Ishikawa (cell line): ENCODE measurements around the gene PRX.

Source experiments
- CEBPB ChIP-seq: IDR thresholded peaks from 2 replicates; pipeline ENCODE4 v1.6.1; 2012
- CREB1 ChIP-seq: IDR thresholded peaks from 2 replicates; pipeline ENCODE4 v1.6.1; 2012; ENCODE audit warnings: low read depth
- EGR1 ChIP-seq: IDR thresholded peaks from 2 replicates; pipeline ENCODE4 v1.6.1; 2012
- EP300 ChIP-seq: IDR thresholded peaks from 2 replicates; pipeline ENCODE4 v1.6.1; 2012; ENCODE audit warnings: borderline replicate concordance
- FOXM1 ChIP-seq: IDR thresholded peaks from 2 replicates; pipeline ENCODE4 v1.6.1; 2012; ENCODE audit warnings: low read depth, borderline replicate concordance
- MAX ChIP-seq: IDR thresholded peaks from 2 replicates; pipeline ENCODE4 v1.6.1; 2012
- NFIC ChIP-seq: IDR thresholded peaks from 2 replicates; pipeline ENCODE4 v1.6.1; 2012
- RAD21 ChIP-seq: IDR thresholded peaks from 2 replicates; pipeline ENCODE4 v1.6.1; 2012; ENCODE audit warnings: low read depth
- REST ChIP-seq: IDR thresholded peaks from 2 replicates; pipeline ENCODE4 v1.6.1; 2012; ENCODE audit warnings: low read depth, mild to moderate bottlenecking
- TAF1 ChIP-seq: IDR thresholded peaks from 2 replicates; pipeline ENCODE4 v1.6.1; 2012; ENCODE audit warnings: low read depth, mild to moderate bottlenecking
- TCF12 ChIP-seq: IDR thresholded peaks from 2 replicates; pipeline ENCODE4 v1.6.1; 2012; ENCODE audit warnings: low read depth
- TEAD4 ChIP-seq: IDR thresholded peaks from 2 replicates; pipeline ENCODE4 v1.6.1; 2012
- USF1 ChIP-seq: IDR thresholded peaks from 2 replicates; pipeline ENCODE4 v1.6.1; 2012
- YY1 ChIP-seq: IDR thresholded peaks from 2 replicates; pipeline ENCODE4 v1.6.1; 2012; ENCODE audit warnings: low read depth
- ZBTB7A ChIP-seq: IDR thresholded peaks from 2 replicates; pipeline ENCODE4 v1.6.1; 2012; ENCODE audit warnings: low read depth

Gene PRX

GRCh38 chr19:40344422-40344821 is 68.8 kb downstream of the PRX start:
- TF ChIP-seq CREB1 (no peak), ZBTB7A (no peak), CEBPB (no peak), TAF1 (no peak), TEAD4 (no peak), TCF12 (no peak), EP300 (no peak), NFIC (no peak), EGR1 (no peak), RAD21 (no peak), MAX (no peak), REST (no peak), YY1 (no peak), USF1 (no peak), FOXM1 (no peak)
